ENCODE results near the gene B4GALT5. TPM values are rescaled to one million over a fixed set of nuclear protein-coding genes. Genes with fewer than 3 reads are reported as not detected.

B4GALT5 gene
- total RNA-seq, 4 donors from 2014 or later = 13.5 to 59.0 (median 25.0) TPM

GRCh38 chr20:49633643-49634042, 80.0 kb downstream of the B4GALT5 start:
- Histone ChIP-seq H3K36me3 (no peaks in the 10 kb centered on the region), H3K27me3 (no peaks in the 10 kb centered on the region), H3K4me1 (no peaks in the 10 kb centered on the region), H3K4me3 (no peak overlapping the region), H3K27ac (no peak overlapping the region), H3K9me3 (no peaks in the 10 kb centered on the region)
- intact Hi-C loops (cut with DNase I; ENCODE audit: low total_unique reads) = no loop called here
- no peak for DNase-seq
- TF ChIP-seq CTCF (IDR thresholded peaks at IDR 0.05) = no peak

GRCh38 chr20:49633023-49633422, 80.7 kb downstream of the B4GALT5 start:
- no peaks in the 10 kb centered on the region for H3K27me3 ChIP-seq
- intact Hi-C loops (cut with DNase I; ENCODE audit: low total_unique reads) = no loop called here
- no peaks in the 10 kb centered on the region for H3K36me3 ChIP-seq
- no peaks in the 10 kb centered on the region for H3K9me3 ChIP-seq
- no peak for DNase-seq
- H3K27ac ChIP-seq = no peak overlapping the region
- no peak overlapping the region for H3K4me3 ChIP-seq
- TF ChIP-seq POLR2A (IDR thresholded peaks at IDR 0.05) (no peak), CTCF (IDR thresholded peaks at IDR 0.05) (no peak)
- H3K4me1 ChIP-seq = no peaks in the 10 kb centered on the region

- Histone ChIP-seq H3K27me3 (no peaks in the 10 kb centered on the region), H3K4me3 (no peak overlapping the region), H3K9me3 (no peaks in the 10 kb centered on the region), H3K4me1 (no peaks in the 10 kb centered on the region), H3K36me3 (no peaks in the 10 kb centered on the region), H3K27ac (no peak overlapping the region)
- DNase-seq = no peak
- intact Hi-C loops (cut with DNase I; ENCODE audit: low total_unique reads) = no loop called here
- TF ChIP-seq POLR2A (IDR thresholded peaks at IDR 0.05) (no peak), CTCF (IDR thresholded peaks at IDR 0.05) (no peak)
Observed at GRCh38 chr20:49631856-49632418, 81.7 kb downstream of the B4GALT5 start.

GRCh38 chr20:49631061-49631716, 82.5 kb downstream of the B4GALT5 start:
- H3K4me1 ChIP-seq = no peaks in the 10 kb centered on the region
- peak overlapping the region in 1 of 2 donors; percentile 27 for H3K27ac ChIP-seq
- H3K4me3 ChIP-seq = no peak overlapping the region
- TF ChIP-seq CTCF (IDR thresholded peaks at IDR 0.05) = no peak
- TF ChIP-seq POLR2A (IDR thresholded peaks at IDR 0.05) = no peak
- H3K36me3 ChIP-seq = no peaks in the 10 kb centered on the region
- no peaks in the 10 kb centered on the region for H3K9me3 ChIP-seq
- DNase-seq = no peak
- H3K27me3 ChIP-seq = no peaks in the 10 kb centered on the region
- intact Hi-C loops (cut with DNase I; ENCODE audit: low total_unique reads) = no loop called here

- DNase-seq = no peak
- Histone ChIP-seq H3K4me1 (no peaks in the 10 kb centered on the region), H3K9me3 (no peaks in the 10 kb centered on the region), H3K27ac (peak overlapping the region in 1 of 2 donors; percentile 27), H3K4me3 (no peak overlapping the region), H3K27me3 (no peaks in the 10 kb centered on the region), H3K36me3 (no peaks in the 10 kb centered on the region)
- TF ChIP-seq CTCF (IDR thresholded peaks at IDR 0.05) (no peak), POLR2A (IDR thresholded peaks at IDR 0.05) (no peak)
- intact Hi-C loops (cut with DNase I; ENCODE audit: low total_unique reads) = no loop called here
Observed at GRCh38 chr20:49630396-49630951, 83.2 kb downstream of the B4GALT5 start.
